H1 (cell line): ENCODE results near the gene FITM2. TPM values are rescaled to one million over a fixed set of nuclear protein-coding genes. Genes with fewer than 3 reads are reported as not detected.

Source experiments
- CHD7 ChIP-seq: fragments of 300-600 bp; sonication (generic); IDR thresholded peaks from 2 replicates; pipeline ENCODE4 v1.7.1; 2012; ENCODE audit warnings: low read length, moderate library complexity, mild to moderate bottlenecking, inconsistent platforms; ENCODE audit not compliant: insufficient replicate concordance
- TAF1 ChIP-seq: IDR thresholded peaks from 2 replicates; pipeline ENCODE4 v1.6.1; 2011; ENCODE audit warnings: mild to moderate bottlenecking, low read depth, low read length
- polyA plus RNA-seq, 7 experiments: library from polyadenylated mRNA; depleted of rRNA in 3 of 7; stranded (reverse) in 5 of 7; unstranded in 2 of 7; fragments of >200 nt in 5 of 7; fragments of 200-250 nt in 2 of 7; gene quantifications; 1 replicate in 5 of 7; 2 replicates in 1 of 7; 4 replicates in 1 of 7; pipeline versions ENCODE4 v1.2.1 to v1.2.3, GENCODE V29; 2011 to 2013; ENCODE audit warnings: missing spikeins in 2 of 7, mixed read lengths in 2 of 7
- total RNA-seq: library from RNA; stranded (reverse); fragmentation: NEBNext Ultra II Directional; extraction: Animal tissue kit (Norgen Biotek cat#: 25700); gene quantifications from 2 replicates; pipeline ENCODE4 v1.2.1, GENCODE V29; 2021

Gene FITM2
- total and polyA plus RNA-seq, 2 of the 8 experiments (the other 6 are each of a cell fraction or from before 2014, with no cell fraction given), result 1.1 to 2.1 TPM

- TF ChIP-seq CHD7, result no peak
- TF ChIP-seq TAF1, result no peak
Measured at GRCh38 chr20:44302026-44302669, 8.9 kb downstream of the FITM2 start (continued).
